Mucosa of stomach (tissue), 1 donor: ENCODE measurements around the gene BRICD5.

Experiments
- H3K27me3 ChIP-seq: one replicate; pipeline ENCODE4 v1.7.0; 2013; ENCODE audit warnings: mild to moderate bottlenecking, low read length; ENCODE audit not compliant: control insufficient read depth, insufficient read depth
- H3K36me3 ChIP-seq: one replicate; pipeline ENCODE4 v1.7.0; 2013; ENCODE audit warnings: low read length; ENCODE audit not compliant: control insufficient read depth, insufficient read depth
- H3K4me1 ChIP-seq: one replicate; pipeline ENCODE4 v1.7.0; 2013; ENCODE audit warnings: mild to moderate bottlenecking, low read length; ENCODE audit not compliant: control insufficient read depth, insufficient read depth
- H3K4me3 ChIP-seq: one replicate; pipeline ENCODE4 v1.7.0; 2013; ENCODE audit warnings: low read length
- H3K9ac ChIP-seq: one replicate; pipeline ENCODE4 v1.7.0; 2013; ENCODE audit warnings: mild to moderate bottlenecking, low read length, moderate library complexity
- H3K9me3 ChIP-seq: one replicate; pipeline ENCODE4 v1.7.0; 2013; ENCODE audit warnings: mild to moderate bottlenecking, low read length, moderate library complexity; ENCODE audit not compliant: control insufficient read depth
- donor health status: Pancreatic carcinoma.

BRICD5 gene

DNA sequence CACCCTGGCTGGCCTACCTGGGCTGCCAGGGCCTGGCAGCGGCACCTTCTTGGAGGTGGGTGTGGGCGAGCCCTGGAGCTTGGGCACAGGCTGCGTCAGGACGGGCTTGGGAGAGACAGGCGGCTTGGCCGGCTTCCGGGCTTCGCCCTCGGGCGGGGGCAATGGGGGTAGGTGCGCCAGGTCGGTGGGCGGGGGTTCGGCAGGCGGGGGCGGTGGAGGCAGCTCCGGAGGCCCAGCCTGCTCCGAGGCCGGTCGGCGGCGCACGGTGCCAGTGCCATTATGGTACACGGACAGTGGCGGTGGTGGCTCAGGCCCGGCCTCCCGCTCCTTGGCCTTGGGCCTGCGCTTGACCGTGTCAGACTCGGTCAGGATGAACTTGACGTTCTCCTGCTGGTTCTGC lies 31.1 kb downstream of the BRICD5 start:
- Histone ChIP-seq H3K9me3 (no peaks in the 10 kb centered on the region), H3K4me1 (no peaks in the 10 kb centered on the region), H3K36me3 (no peaks in the 10 kb centered on the region), H3K4me3 (no peak overlapping the region), H3K9ac (no peak overlapping the region), H3K27me3 (no peaks in the 10 kb centered on the region)

GRCh38 chr16:2179107-2179501 lies 31.6 kb downstream of the BRICD5 start:
- Histone ChIP-seq H3K4me3 (no peak overlapping the region), H3K4me1 (no peaks in the 10 kb centered on the region)

DNA sequence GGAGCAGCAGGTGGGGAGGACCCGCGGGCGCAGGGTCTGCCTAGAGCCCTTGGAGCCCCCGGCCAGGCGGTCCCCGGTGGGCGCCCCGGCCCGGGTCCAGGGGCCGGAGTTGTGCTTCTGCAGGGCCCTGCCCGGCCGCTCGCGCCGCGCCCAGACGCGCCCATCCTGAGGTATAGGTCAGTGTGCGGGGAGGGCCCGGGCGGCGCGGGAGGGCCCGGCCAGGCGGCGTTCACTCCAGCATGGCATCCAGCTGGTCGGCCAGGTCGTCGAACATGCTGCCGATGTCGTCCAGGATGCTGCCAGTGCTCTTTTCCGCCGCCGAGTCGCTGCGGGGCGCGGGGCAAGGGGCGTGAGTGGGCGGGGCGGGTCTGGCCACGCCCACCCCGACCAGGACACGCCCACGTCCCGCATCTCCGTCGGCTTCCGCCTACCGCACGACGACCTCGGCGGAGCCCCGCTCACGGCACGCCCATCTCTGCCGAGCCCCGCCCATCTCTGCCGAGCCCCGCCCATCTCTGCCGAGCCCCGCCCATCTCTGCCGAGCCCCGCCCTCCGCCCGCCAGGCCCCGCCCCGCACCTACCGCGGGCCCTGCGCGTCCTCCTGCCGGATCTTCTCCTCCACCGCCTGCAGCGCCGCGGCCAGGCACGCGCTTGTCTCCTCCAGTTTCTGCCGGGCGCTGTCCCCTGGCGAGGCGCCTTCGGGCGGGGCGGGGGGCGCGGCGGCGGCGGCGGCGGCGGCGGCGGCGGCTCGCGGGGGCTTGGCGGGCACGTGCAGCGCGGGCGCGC lies 32.1 kb downstream of the BRICD5 start:
- no peaks in the 10 kb centered on the region for H3K9me3 ChIP-seq
- H3K27me3 ChIP-seq, result no peaks in the 10 kb centered on the region
- no peak overlapping the region for H3K9ac ChIP-seq
- no peaks in the 10 kb centered on the region for H3K4me1 ChIP-seq
- peaks cover 6% of the 10 kb centered on the region for H3K36me3 ChIP-seq
- no peak overlapping the region for H3K4me3 ChIP-seq

More at GRCh38 chr16:2179107-2179501, 31.6 kb downstream of the BRICD5 start:
- H3K9ac ChIP-seq, result no peak overlapping the region
- peaks cover 2% of the 10 kb centered on the region for H3K36me3 ChIP-seq
- H3K9me3 ChIP-seq, result no peaks in the 10 kb centered on the region
- H3K27me3 ChIP-seq, result no peaks in the 10 kb centered on the region

- no peaks in the 10 kb centered on the region for H3K27me3 ChIP-seq
- peaks cover 6% of the 10 kb centered on the region for H3K36me3 ChIP-seq
- H3K4me3 ChIP-seq, result no peak overlapping the region
- no peaks in the 10 kb centered on the region for H3K9me3 ChIP-seq
- no peak overlapping the region for H3K9ac ChIP-seq
- peaks cover 7% of the 10 kb centered on the region for H3K4me1 ChIP-seq
Observed at GRCh38 chr16:2177561-2177960, 33.1 kb downstream of the BRICD5 start.

DNA sequence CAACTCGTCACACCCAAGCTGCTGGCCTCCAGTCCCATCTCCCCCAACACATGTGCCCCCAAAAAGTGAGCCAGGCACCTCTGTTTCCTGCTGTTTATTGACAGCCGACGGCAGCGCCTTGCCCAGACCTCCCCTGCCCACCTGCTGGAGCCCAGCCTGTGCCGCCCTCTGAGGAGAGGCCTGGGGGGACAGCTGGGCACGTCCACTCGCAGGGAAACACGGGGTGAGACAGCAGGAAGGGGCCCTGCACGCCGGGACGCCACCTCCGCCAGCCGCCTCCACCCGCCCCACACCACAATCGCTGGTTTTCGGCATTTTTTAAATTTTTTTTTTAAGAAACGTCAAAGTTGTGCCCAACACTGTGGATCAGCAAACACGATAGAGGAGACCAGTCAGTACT lies 33.6 kb downstream of the BRICD5 start:
- no peak overlapping the region for H3K9ac ChIP-seq
- peaks cover 6% of the 10 kb centered on the region for H3K36me3 ChIP-seq
- no peaks in the 10 kb centered on the region for H3K9me3 ChIP-seq
- no peak overlapping the region for H3K4me3 ChIP-seq
- no peaks in the 10 kb centered on the region for H3K27me3 ChIP-seq
- peaks cover 7% of the 10 kb centered on the region for H3K4me1 ChIP-seq

GRCh38 chr16:2176047-2176446 lies 34.6 kb downstream of the BRICD5 start:
- Histone ChIP-seq H3K4me1 (peaks cover 7% of the 10 kb centered on the region), H3K9ac (no peak overlapping the region), H3K9me3 (no peaks in the 10 kb centered on the region), H3K4me3 (no peak overlapping the region), H3K27me3 (no peaks in the 10 kb centered on the region), H3K36me3 (peaks cover 6% of the 10 kb centered on the region)

- Histone ChIP-seq H3K27me3 (no peaks in the 10 kb centered on the region), H3K4me1 (peaks cover 7% of the 10 kb centered on the region), H3K4me3 (no peak overlapping the region), H3K36me3 (peaks cover 6% of the 10 kb centered on the region), H3K9me3 (no peaks in the 10 kb centered on the region), H3K9ac (no peak overlapping the region)
Observed at GRCh38 chr16:2175454-2175853, 35.2 kb downstream of the BRICD5 start.

GRCh38 chr16:2174396-2175131 lies 36.1 kb downstream of the BRICD5 start:
- peaks cover 7% of the 10 kb centered on the region for H3K4me1 ChIP-seq
- no peaks in the 10 kb centered on the region for H3K9me3 ChIP-seq
- H3K4me3 ChIP-seq, result no peak overlapping the region
- no peaks in the 10 kb centered on the region for H3K27me3 ChIP-seq
- H3K9ac ChIP-seq, result no peak overlapping the region
- peaks cover 6% of the 10 kb centered on the region for H3K36me3 ChIP-seq

GRCh38 chr16:2173916-2174315 lies 36.7 kb downstream of the BRICD5 start:
- no peak overlapping the region for H3K4me3 ChIP-seq
- no peaks in the 10 kb centered on the region for H3K27me3 ChIP-seq
- peaks cover 7% of the 10 kb centered on the region for H3K4me1 ChIP-seq
- peaks cover 6% of the 10 kb centered on the region for H3K36me3 ChIP-seq
- no peaks in the 10 kb centered on the region for H3K9me3 ChIP-seq
- H3K9ac ChIP-seq, result no peak overlapping the region

- Histone ChIP-seq H3K4me3 (no peak overlapping the region), H3K9me3 (no peaks in the 10 kb centered on the region), H3K27me3 (no peaks in the 10 kb centered on the region), H3K36me3 (peaks cover 6% of the 10 kb centered on the region), H3K4me1 (peaks cover 7% of the 10 kb centered on the region), H3K9ac (no peak overlapping the region)
Observed at GRCh38 chr16:2173366-2173765, 37.3 kb downstream of the BRICD5 start.

GRCh38 chr16:2172688-2173335 lies 37.9 kb downstream of the BRICD5 start:
- no peaks in the 10 kb centered on the region for H3K27me3 ChIP-seq
- no peak overlapping the region for H3K9ac ChIP-seq
- peaks cover 9% of the 10 kb centered on the region for H3K36me3 ChIP-seq
- peaks cover 7% of the 10 kb centered on the region for H3K4me1 ChIP-seq
- no peak overlapping the region for H3K4me3 ChIP-seq
- no peaks in the 10 kb centered on the region for H3K9me3 ChIP-seq

- Histone ChIP-seq H3K4me1 (peaks cover 7% of the 10 kb centered on the region), H3K36me3 (peaks cover 10% of the 10 kb centered on the region), H3K9me3 (no peaks in the 10 kb centered on the region), H3K9ac (no peak overlapping the region), H3K27me3 (no peaks in the 10 kb centered on the region), H3K4me3 (no peak overlapping the region)
Observed at GRCh38 chr16:2171601-2172178, 39.0 kb downstream of the BRICD5 start.
